Prostate gland (tissue), 2 donors: ENCODE results near the gene EEF1AKMT2. TPM values are rescaled to one million over a fixed set of nuclear protein-coding genes. Genes with fewer than 3 reads are reported as not detected.
A peak's percentile ranks its signal among the peaks of the same experiment; 100 is the strongest.

ENCODE experiments used
- DNase-seq: peaks from one replicate; pipeline ENCODE4 v3.0.0-alpha.2; 2019; ENCODE audit warnings: low spot score
- H3K27ac ChIP-seq, 2 donors: fragments of 200-600 bp; sonication (generic); 2 replicates each; pipeline ENCODE4 v1.5.1; 2017 to 2019
- H3K27me3 ChIP-seq: fragments of 200-600 bp; sonication (generic); replicated peaks from 2 replicates; pipeline ENCODE4 v1.5.1; 2019; ENCODE audit not compliant: insufficient read depth
- H3K36me3 ChIP-seq, 2 donors: fragments of 200-600 bp; sonication (generic); 1 replicate in 1 of 2; 2 replicates in 1 of 2; pipeline versions ENCODE4 v1.5.1 to v1.8.1; 2017 to 2019
- H3K4me1 ChIP-seq: fragments of 200-600 bp; sonication (generic); replicated peaks from 2 replicates; pipeline ENCODE4 v1.5.1; 2019
- H3K4me3 ChIP-seq, 2 donors: fragments of 200-600 bp; sonication (generic); 2 replicates each; pipeline ENCODE4 v1.5.1; 2017 to 2019
- H3K9me3 ChIP-seq: fragments of 200-600 bp; sonication (generic); 2 replicates; pipeline ENCODE4 v1.5.1; 2017
- POLR2A ChIP-seq: fragments of 450-650 bp; IDR thresholded peaks from one replicate; pipeline ENCODE4 v1.6.1; 2016; ENCODE audit warnings: antibody characterized with exemption, mild to moderate bottlenecking
- POLR2AphosphoS5 ChIP-seq: sonication (generic); formaldehyde crosslinking; IDR thresholded peaks from one replicate; pipeline ENCODE4 v1.6.1; 2017; ENCODE audit warnings: antibody characterized with exemption
- WGBS: methylation state at CpG from one replicate; pipeline ENCODE4 v1.1.5; 2018; 5-methylcytosine and 5-hydroxymethylcytosine counted together
- intact Hi-C: fragments of 100-400 bp; cut with DNase I; formaldehyde crosslinking; loops from one replicate; pipeline ENCODE4 v1.14.2; 2022
- total RNA-seq, 2 donors: library from RNA; depleted of rRNA; stranded (reverse); fragments of >200 nt; gene quantifications; one replicate each; pipeline ENCODE4 v1.1.0, GENCODE V29; 2016
- TF ChIP-seq, protein P1 (sequence below), 4 experiments: fragments of 200-600 bp in 2 of 4; fragments of 450-650 bp in 2 of 4; sonication (generic) in 2 of 4; IDR thresholded peaks; 1 replicate in 3 of 4; 2 replicates in 1 of 4; pipeline ENCODE4 v1.5.1; 2016 to 2019; ENCODE audit warnings: antibody characterized with exemption in 4 of 4, mild to moderate bottlenecking in 2 of 4, moderate library complexity in 2 of 4

Gene EEF1AKMT2
- total RNA-seq, 2 donors from 2014 or later: 15.7 to 20.5 TPM

DNA sequence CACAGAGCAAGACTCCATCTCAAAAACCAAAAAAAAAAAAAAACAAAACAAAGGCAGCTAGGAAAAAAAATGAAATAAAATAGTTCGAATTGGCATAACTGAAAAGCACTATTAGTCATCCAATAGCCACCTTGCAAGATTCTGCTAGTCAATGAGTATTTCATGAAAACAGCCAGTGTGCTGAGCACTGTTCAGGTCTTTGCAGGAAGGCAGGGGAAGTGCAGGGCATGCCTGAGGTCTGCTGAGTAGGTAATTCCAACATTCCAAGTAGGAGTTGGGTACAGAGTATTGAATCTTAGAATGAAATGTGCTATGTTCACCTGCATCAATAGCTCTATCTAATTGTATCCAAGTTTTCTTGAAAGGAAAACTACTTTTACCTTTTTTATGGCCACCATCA, 32.8 kb upstream of the EEF1AKMT2 start:
- H3K36me3 ChIP-seq: peaks cover 0 to 3% of the 10 kb centered on the region in 2 donors
- no peaks in the 10 kb centered on the region for H3K9me3 ChIP-seq
- H3K27me3 ChIP-seq: no peaks in the 10 kb centered on the region
- no peak overlapping the region for H3K27ac ChIP-seq
- no peak for DNase-seq
- H3K4me1 ChIP-seq: no peaks in the 10 kb centered on the region
- intact Hi-C loops: no loop called here
- WGBS: 95% methylated on average over 1 of the region's 1 CpG
- TF ChIP-seq, protein P1, sequence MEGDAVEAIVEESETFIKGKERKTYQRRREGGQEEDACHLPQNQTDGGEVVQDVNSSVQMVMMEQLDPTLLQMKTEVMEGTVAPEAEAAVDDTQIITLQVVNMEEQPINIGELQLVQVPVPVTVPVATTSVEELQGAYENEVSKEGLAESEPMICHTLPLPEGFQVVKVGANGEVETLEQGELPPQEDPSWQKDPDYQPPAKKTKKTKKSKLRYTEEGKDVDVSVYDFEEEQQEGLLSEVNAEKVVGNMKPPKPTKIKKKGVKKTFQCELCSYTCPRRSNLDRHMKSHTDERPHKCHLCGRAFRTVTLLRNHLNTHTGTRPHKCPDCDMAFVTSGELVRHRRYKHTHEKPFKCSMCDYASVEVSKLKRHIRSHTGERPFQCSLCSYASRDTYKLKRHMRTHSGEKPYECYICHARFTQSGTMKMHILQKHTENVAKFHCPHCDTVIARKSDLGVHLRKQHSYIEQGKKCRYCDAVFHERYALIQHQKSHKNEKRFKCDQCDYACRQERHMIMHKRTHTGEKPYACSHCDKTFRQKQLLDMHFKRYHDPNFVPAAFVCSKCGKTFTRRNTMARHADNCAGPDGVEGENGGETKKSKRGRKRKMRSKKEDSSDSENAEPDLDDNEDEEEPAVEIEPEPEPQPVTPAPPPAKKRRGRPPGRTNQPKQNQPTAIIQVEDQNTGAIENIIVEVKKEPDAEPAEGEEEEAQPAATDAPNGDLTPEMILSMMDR (IDR thresholded peaks at IDR 0.05): no peak
- no peak for TF ChIP-seq POLR2AphosphoS5
- no peak for TF ChIP-seq POLR2A
- no peak overlapping the region for H3K4me3 ChIP-seq

DNA sequence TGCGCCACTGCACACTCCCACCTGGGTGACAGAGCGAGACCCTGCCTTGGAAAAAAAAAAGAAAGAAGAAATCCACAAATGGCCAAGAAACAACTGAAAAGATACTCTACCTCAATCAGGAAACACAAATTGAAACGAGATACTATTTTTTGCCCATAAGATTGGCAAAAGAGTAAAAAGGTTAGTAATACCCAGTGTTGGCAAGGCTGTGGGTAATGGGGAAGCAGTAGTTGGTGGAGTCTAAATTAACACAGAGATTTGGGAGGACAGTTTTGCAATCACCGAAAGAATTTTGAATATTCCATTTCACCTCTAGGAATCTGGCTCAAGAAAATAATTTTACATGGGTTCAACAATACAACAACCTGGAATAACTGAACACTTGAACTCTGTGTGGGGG, 29.8 kb upstream of the EEF1AKMT2 start:
- H3K27me3 ChIP-seq: no peaks in the 10 kb centered on the region
- no peaks in the 10 kb centered on the region for H3K4me1 ChIP-seq
- DNase-seq: no peak
- H3K9me3 ChIP-seq: no peaks in the 10 kb centered on the region
- no peak for TF ChIP-seq POLR2AphosphoS5
- no peak for TF ChIP-seq POLR2A
- TF ChIP-seq, protein P1 (IDR thresholded peaks at IDR 0.05): no peak
- 94% methylated on average over 4 of the region's 4 CpGs for WGBS
- intact Hi-C loops: no loop called here
- no peak overlapping the region for H3K27ac ChIP-seq
- no peak overlapping the region for H3K4me3 ChIP-seq
- H3K36me3 ChIP-seq: peaks cover 0 to 3% of the 10 kb centered on the region in 2 donors

DNA sequence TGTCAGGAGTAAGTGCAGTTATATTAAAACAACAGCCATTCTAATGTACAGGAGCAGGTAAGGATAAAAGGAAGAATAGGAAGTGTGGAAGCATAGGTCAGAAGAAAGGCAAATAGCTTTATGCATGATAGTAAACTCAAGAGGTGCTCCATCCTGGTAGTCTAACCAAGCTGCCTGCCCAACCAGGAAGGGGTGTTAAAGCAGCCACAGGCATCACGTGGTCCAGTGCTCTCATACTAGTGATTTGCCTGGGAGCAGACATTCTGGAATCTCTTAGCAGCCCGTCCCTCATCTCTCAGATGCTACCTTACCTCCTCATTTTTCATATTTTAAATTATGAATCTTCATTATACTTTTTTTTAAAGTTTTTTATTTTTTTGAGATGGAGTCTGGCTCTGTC, 28.4 kb upstream of the EEF1AKMT2 start:
- TF ChIP-seq POLR2A (no peak), POLR2AphosphoS5 (no peak)
- TF ChIP-seq, protein P1 (IDR thresholded peaks at IDR 0.05): no peak
- WGBS: 98% methylated on average over 2 of the region's 2 CpGs
- H3K27me3 ChIP-seq: no peaks in the 10 kb centered on the region
- no peak overlapping the region for H3K4me3 ChIP-seq
- no peaks in the 10 kb centered on the region for H3K4me1 ChIP-seq
- H3K36me3 ChIP-seq: peaks cover 0 to 3% of the 10 kb centered on the region in 2 donors
- no peak for DNase-seq
- no peak overlapping the region for H3K27ac ChIP-seq
- no peaks in the 10 kb centered on the region for H3K9me3 ChIP-seq
- intact Hi-C loops: no loop called here

DNA sequence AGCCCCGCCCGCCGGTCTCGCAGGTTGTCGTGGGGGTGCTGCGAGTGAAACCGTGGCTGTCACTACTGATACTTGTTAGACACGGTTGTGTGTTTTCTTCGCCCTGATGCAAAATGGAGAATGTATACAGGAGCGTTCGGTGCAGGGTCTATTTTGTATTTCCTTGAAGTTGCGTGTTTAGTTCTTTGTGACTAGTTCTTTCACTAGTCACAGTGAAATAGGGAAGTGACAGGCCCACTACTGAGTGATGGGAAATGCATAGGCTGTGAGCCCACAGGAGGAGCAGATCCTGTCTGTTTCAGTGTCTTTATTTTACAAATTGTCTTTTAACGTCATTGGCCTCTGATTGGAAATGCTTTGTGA, 10.6 kb upstream of the EEF1AKMT2 start:
- H3K27me3 ChIP-seq: no peaks in the 10 kb centered on the region
- H3K4me3 ChIP-seq: peak overlapping the region; percentile 95 to 98
- no peak for DNase-seq
- under 1% methylated on average over 8 of the region's 13 CpGs for WGBS
- H3K27ac ChIP-seq: peak overlapping the region; percentile 56 to 85
- no peaks in the 10 kb centered on the region for H3K36me3 ChIP-seq
- no peaks in the 10 kb centered on the region for H3K9me3 ChIP-seq
- TF ChIP-seq, protein P1 (IDR thresholded peaks at IDR 0.05): no peak
- TF ChIP-seq POLR2A (no peak), POLR2AphosphoS5 (no peak)
- H3K4me1 ChIP-seq: peaks cover 5% of the 10 kb centered on the region
- intact Hi-C loops: no loop called here

DNA sequence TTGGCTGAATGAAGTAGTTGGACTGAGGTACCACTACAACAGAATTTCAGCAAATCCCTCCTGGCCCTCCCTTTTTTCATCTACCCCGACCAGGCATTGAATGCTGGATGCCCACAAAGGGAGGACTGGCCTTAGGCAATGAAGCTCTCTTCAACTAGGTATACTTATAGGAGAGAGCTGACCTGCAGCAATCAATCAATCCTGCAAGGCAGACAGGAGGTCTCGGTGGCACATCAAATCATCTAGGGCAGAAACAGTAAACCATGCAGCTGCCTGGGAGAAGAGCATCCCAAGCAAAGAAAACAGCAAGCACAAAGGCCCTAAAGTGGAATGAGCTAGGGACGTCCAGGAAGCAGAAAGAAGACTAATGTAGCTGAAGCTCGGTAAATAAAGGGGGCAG, 7.5 kb upstream of the EEF1AKMT2 start:
- intact Hi-C loops: no loop called here
- 56% methylated on average over 4 of the region's 4 CpGs for WGBS
- H3K4me3 ChIP-seq: no peak overlapping the region
- no peak for TF ChIP-seq POLR2AphosphoS5
- TF ChIP-seq POLR2A: no peak
- TF ChIP-seq, protein P1 (IDR thresholded peaks at IDR 0.05): no peak
- peaks cover 5% of the 10 kb centered on the region for H3K4me1 ChIP-seq
- no peak overlapping the region for H3K27ac ChIP-seq
- no peaks in the 10 kb centered on the region for H3K36me3 ChIP-seq
- H3K9me3 ChIP-seq: no peaks in the 10 kb centered on the region
- H3K27me3 ChIP-seq: no peaks in the 10 kb centered on the region
- DNase-seq: no peak
